Measurements from ENCODE around the gene NALCN. TPM values are rescaled to one million over a fixed set of nuclear protein-coding genes. Genes with fewer than 3 reads are reported as not detected.

Gene NALCN
- total and polyA plus RNA-seq, 10 of the 15 experiments (the other 5 are each of a cell fraction or from before 2014, with no cell fraction given) = under 0.01 TPM; not detected in 9

DNA sequence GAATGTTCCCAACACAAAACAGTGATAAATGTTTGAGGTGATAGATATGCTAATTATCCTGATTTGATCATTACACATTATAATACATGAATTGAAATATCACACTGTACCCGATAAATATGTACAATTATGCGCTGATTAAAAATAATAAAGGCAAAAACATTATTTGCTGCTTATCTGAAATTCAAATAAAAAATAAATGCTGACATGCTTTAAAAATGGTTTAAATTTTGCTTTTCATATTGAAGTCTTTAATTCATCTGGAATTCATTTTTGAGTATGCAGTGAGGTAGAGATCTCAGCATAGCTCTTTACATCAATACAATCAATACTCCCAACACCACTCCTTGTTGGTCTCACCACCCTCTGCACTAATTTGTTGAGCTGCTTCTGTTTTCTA is 330.8 kb downstream of the NALCN start:
- no peaks in the 10 kb centered on the region for H3K9me3 ChIP-seq (replicated peaks; ENCODE audit: control insufficient read depth, insufficient read depth, low read length)
- no peak overlapping the region for H3K4me2 ChIP-seq (ENCODE audit: control insufficient read depth, insufficient read depth)
- no peak for FAIRE-seq
- POLR2A ChIA-PET = no interaction called here
- CTCF ChIA-PET = interaction anchor here (0.5 kb wide), 1 partner anchor 248 kb away, joined by 4 read pairs; no protein-coding TSS in a partner anchor
- RAD21 ChIA-PET (ENCODE audit: unreplicated experiment) = no interaction called here
- H4K20me1 ChIP-seq (ENCODE audit: control insufficient read depth, insufficient read depth) = no peaks in the 10 kb centered on the region
- no peaks in the 10 kb centered on the region for H3K36me3 ChIP-seq (ENCODE audit: control insufficient read depth in 2 of 2, insufficient read depth in 2 of 2, low read length in 1 of 2)
- WGBS (ENCODE audit: insufficient coverage, insufficient replicate concordance, low lambda C conversion rate, missing lambda C conversion rate) = 0% methylated on average over 2 of the region's 2 CpGs
- in situ Hi-C loops (cut with MboI) = no loop called here
- no peak overlapping the region for H3K4me3 ChIP-seq
- no peaks in the 10 kb centered on the region for H3K4me1 ChIP-seq (ENCODE audit: control insufficient read depth, insufficient read depth, low read length)
- no TSS peak for BruUV-seq (replicated peaks)
- no peak overlapping the region for H3K9ac ChIP-seq (ENCODE audit: control insufficient read depth, insufficient read depth, low read length)
- no peak for DNase-seq (ENCODE audit: low read depth, low spot score)
- H3K79me2 ChIP-seq (ENCODE audit: control insufficient read depth, insufficient read depth, low read length) = no peaks in the 10 kb centered on the region
- TF ChIP-seq ZNF687 (IDR thresholded peaks at IDR 0.05) = no peak
- no peak for TF ChIP-seq ETV6 (conservative IDR thresholded peaks at IDR 0.05 in 1 of 2, IDR thresholded peaks at IDR 0.05 in 1 of 2; ENCODE audit: borderline replicate concordance in 1 of 2, low read depth in 1 of 2)
- no peak for TF ChIP-seq TAF1 (IDR thresholded peaks at IDR 0.05; ENCODE audit: borderline replicate concordance, low read depth, low read length)
- TF ChIP-seq SUZ12 (IDR thresholded peaks at IDR 0.05; ENCODE audit: unreplicated experiment) = no peak
- TF ChIP-seq EED (IDR thresholded peaks at IDR 0.05; ENCODE audit: low read depth) = no peak
- TF ChIP-seq BRCA1 (IDR thresholded peaks at IDR 0.05; ENCODE audit: low read depth, low read length) = no peak
- TF ChIP-seq CTCF (IDR thresholded peaks at IDR 0.05 in 2 of 3, conservative IDR thresholded peaks at IDR 0.05 in 1 of 3; ENCODE audit: control insufficient read depth in 2 of 3, extremely low read depth in 1 of 3, insufficient read depth in 1 of 3, low read depth in 3 of 3, low read length in 3 of 3) = no peak
- TF ChIP-seq POLR2A (IDR thresholded peaks at IDR 0.05; ENCODE audit: low read depth, low read length) = no peak
- no peak for TF ChIP-seq ZNF384 (IDR thresholded peaks at IDR 0.05; ENCODE audit: borderline replicate concordance, low read depth, low read length)
- no peak for TF ChIP-seq RAD51 (IDR thresholded peaks at IDR 0.05)
- no peak for TF ChIP-seq NBN (IDR thresholded peaks at IDR 0.05)
- no peak for TF ChIP-seq NR2F1 (conservative IDR thresholded peaks at IDR 0.05)
- no peak for TF ChIP-seq MEF2B (IDR thresholded peaks at IDR 0.05; ENCODE audit: partially characterized antibody, poor library complexity, severe bottlenecking)
- TF ChIP-seq TBL1XR1 (IDR thresholded peaks at IDR 0.05; ENCODE audit: low read depth, low read length) = no peak
- H3K27me3 ChIP-seq (replicated peaks in 1 of 2; ENCODE audit: control insufficient read depth in 2 of 2, insufficient read depth in 2 of 2, low read length in 1 of 2) = no peaks in the 10 kb centered on the region
- SMC1A ChIA-PET (ENCODE audit: uncharacterized antibody, unreplicated experiment) = no interaction called here
- intact Hi-C loops (cut with micrococcal nuclease; ENCODE audit: unreplicated experiment) = no loop called here
- no peak overlapping the region for H3K27ac ChIP-seq (ENCODE audit: control insufficient read depth, insufficient read depth)
- no peak overlapping the region for H2AFZ ChIP-seq (ENCODE audit: control insufficient read depth, low read depth, low read length)
- no peak for ATAC-seq
